SK-N-SH treated with all-trans-retinoic acid at 6 μM for 48 hours (cell line): ENCODE data around the gene UTF1.

Source experiments
- BACH2 ChIP-seq: fragments of 250-450 bp; sonication (Bioruptor Pico); IDR thresholded peaks from 2 replicates; pipeline ENCODE4 v1.9.0; 2021; ENCODE audit warnings: mild to moderate bottlenecking, borderline replicate concordance
- RARB ChIP-seq: fragments of 250-450 bp; sonication (Bioruptor Pico); IDR thresholded peaks from 2 replicates; pipeline ENCODE4 v1.8.0; 2021; ENCODE audit warnings: mild to moderate bottlenecking, moderate library complexity
- SNAI2 ChIP-seq: fragments of 250-450 bp; sonication (Bioruptor Pico); IDR thresholded peaks from 2 replicates; pipeline ENCODE4 v1.5.0; 2020; ENCODE audit warnings: mild to moderate bottlenecking, moderate library complexity
- ZNF8 ChIP-seq: fragments of 450-650 bp; formaldehyde crosslinking; IDR thresholded peaks from 2 replicates; pipeline ENCODE4 v1.5.0; 2020; ENCODE audit warnings: mild to moderate bottlenecking, moderate library complexity
- TF ChIP-seq, protein P1 (sequence below): fragments of 250-450 bp; sonication (Bioruptor Pico); IDR thresholded peaks from 2 replicates; pipeline ENCODE4 v1.8.0; 2020; ENCODE audit warnings: mild to moderate bottlenecking, moderate library complexity, borderline replicate concordance

DNA sequence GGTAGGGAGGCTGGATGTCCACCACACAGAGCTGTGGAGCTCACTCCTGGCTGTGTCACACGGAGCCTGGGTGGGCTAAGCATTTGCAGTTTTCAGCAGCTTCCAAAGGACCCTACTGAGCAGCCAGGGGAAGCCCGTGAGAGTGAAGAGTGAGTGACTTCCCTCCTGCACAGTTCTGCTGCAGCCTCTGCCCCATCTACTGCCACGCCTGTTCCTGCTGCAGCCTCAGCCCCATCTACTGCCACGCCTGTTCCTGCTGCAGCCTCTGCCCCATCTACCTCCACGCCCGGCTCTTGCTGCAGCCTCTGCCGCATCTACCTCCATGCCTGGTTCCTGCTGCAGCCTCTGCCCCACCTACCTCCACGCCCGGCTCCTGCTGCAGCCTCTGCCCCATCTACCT, 34.4 kb downstream of the UTF1 start:
- TF ChIP-seq, protein P1, sequence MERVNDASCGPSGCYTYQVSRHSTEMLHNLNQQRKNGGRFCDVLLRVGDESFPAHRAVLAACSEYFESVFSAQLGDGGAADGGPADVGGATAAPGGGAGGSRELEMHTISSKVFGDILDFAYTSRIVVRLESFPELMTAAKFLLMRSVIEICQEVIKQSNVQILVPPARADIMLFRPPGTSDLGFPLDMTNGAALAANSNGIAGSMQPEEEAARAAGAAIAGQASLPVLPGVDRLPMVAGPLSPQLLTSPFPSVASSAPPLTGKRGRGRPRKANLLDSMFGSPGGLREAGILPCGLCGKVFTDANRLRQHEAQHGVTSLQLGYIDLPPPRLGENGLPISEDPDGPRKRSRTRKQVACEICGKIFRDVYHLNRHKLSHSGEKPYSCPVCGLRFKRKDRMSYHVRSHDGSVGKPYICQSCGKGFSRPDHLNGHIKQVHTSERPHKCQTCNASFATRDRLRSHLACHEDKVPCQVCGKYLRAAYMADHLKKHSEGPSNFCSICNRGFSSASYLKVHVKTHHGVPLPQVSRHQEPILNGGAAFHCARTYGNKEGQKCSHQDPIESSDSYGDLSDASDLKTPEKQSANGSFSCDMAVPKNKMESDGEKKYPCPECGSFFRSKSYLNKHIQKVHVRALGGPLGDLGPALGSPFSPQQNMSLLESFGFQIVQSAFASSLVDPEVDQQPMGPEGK (CRISPR knock-in tag), result no peak
- TF ChIP-seq ZNF8 (CRISPR knock-in tag) (no peak), RARB (CRISPR knock-in tag) (no peak), BACH2 (no peak), SNAI2 (CRISPR knock-in tag) (no peak)
